ENCODE data around the gene CORO1A. TPM values are rescaled to one million over a fixed set of nuclear protein-coding genes. Genes with fewer than 3 reads are reported as not detected.
"Not testable (repeated sequence)": the region's sequence is repeated elsewhere in the genome, so short reads cannot be mapped to it uniquely, and the experiment has no call there.

The CORO1A gene
- total and polyA plus RNA-seq, 5 donors: 7.3 to 22.4 (median 13.1) TPM

DNA sequence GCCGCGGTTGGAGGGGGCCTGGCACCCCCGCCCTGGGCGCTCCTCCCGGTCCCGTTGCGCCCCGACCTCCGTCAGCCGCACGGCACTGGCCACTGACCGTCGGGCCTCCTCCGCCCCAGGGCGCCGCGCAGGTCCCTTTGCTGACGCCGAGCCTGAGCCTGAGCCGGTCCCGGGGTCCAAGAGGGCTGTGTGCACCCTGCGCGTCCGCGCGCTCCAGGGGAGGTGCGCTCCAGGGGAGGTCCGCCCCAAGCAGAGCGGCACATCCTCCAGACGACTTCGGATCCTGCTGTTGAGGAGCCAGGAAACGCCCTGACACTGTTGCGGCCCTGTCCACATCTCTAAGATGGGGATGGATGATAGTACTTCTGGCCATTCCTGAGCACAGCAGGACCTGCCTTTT is 22.9 kb downstream of the CORO1A start:
- no CpG with 5 or more reads among the region's 33 CpGs for WGBS
- H3K27ac ChIP-seq (ENCODE audit: low read length): not testable (repeated sequence)

GRCh38 chr16:30207063-30207704 is 23.8 kb downstream of the CORO1A start:
- H3K4me1 ChIP-seq (ENCODE audit: control insufficient read depth, insufficient read depth, low read length); H3K4me3 ChIP-seq (ENCODE audit: low read length); H3K9me3 ChIP-seq (ENCODE audit: control insufficient read depth, low read length); intact Hi-C loops (cut with DNase I); H3K27ac ChIP-seq (ENCODE audit: low read length); H3K27me3 ChIP-seq (ENCODE audit: control insufficient read depth, insufficient read depth): not testable (repeated sequence)
- ATAC-seq (peak; percentile 24 to 41), DNase-seq (peak; percentile 7 to 62 (median 45))
- 31% methylated on average over 2 of the region's 9 CpGs for WGBS

More for the DNA sequence above, 22.9 kb downstream of the CORO1A start:
- H3K27me3 ChIP-seq (ENCODE audit: control insufficient read depth, insufficient read depth); intact Hi-C loops (cut with DNase I); H3K9me3 ChIP-seq (ENCODE audit: control insufficient read depth, low read length); H3K4me1 ChIP-seq (ENCODE audit: control insufficient read depth, insufficient read depth, low read length); DNase-seq: not testable (repeated sequence)
- H3K4me3 ChIP-seq (ENCODE audit: low read length): peak overlapping the region; percentile 30
- ATAC-seq: peak; percentile 9 to 39

GRCh38 chr16:30209032-30209431 is 25.6 kb downstream of the CORO1A start:
- H3K4me1 ChIP-seq (ENCODE audit: control insufficient read depth, insufficient read depth, low read length); H3K9me3 ChIP-seq (ENCODE audit: control insufficient read depth, low read length); H3K27me3 ChIP-seq (ENCODE audit: control insufficient read depth, insufficient read depth); intact Hi-C loops (cut with DNase I); H3K27ac ChIP-seq (ENCODE audit: low read length); H3K4me3 ChIP-seq (ENCODE audit: low read length): not testable (repeated sequence)
- 19% methylated on average over 4 of the region's 6 CpGs for WGBS
- ATAC-seq (peak; percentile 63 to 80), DNase-seq (peak in 2 of 3 donors; percentile 9 to 69)

- H3K4me3 ChIP-seq (ENCODE audit: low read length); H3K27ac ChIP-seq (ENCODE audit: low read length); DNase-seq; ATAC-seq; H3K9me3 ChIP-seq (ENCODE audit: control insufficient read depth, low read length); intact Hi-C loops (cut with DNase I); H3K4me1 ChIP-seq (ENCODE audit: control insufficient read depth, insufficient read depth, low read length); H3K27me3 ChIP-seq (ENCODE audit: control insufficient read depth, insufficient read depth): not testable (repeated sequence)
- no CpG with 5 or more reads among the region's 4 CpGs for WGBS
These were observed 28.0 kb downstream of the CORO1A start for GRCh38 chr16:30211414-30211813.

DNA sequence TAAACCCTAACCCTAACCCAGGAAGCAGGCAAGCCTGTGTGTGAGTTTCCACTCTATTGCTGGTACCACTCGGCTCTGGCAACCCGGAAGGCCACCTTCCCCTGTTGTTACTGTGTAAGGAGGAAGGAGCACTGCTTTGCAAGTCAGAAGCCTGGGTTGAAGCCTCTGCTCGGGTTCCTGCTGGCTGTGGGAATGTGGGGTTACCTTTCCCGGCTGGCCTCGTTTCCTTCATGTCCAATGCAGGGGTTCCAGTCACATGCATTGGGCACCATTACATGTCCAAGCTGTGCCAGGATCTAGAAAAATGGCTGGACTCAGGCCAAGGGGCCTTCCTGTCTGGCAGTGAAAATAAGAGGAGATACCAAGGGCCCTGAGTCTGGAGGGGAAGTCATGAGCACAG is 33.7 kb downstream of the CORO1A start:
- peak in 2 of 3 donors; percentile 5 to 9 for DNase-seq
- H3K27ac ChIP-seq (ENCODE audit: low read length); ATAC-seq; intact Hi-C loops (cut with DNase I); H3K4me3 ChIP-seq (ENCODE audit: low read length); H3K4me1 ChIP-seq (ENCODE audit: control insufficient read depth, insufficient read depth, low read length); H3K9me3 ChIP-seq (ENCODE audit: control insufficient read depth, low read length); H3K27me3 ChIP-seq (ENCODE audit: control insufficient read depth, insufficient read depth): not testable (repeated sequence)
- WGBS: 73% methylated on average over 3 of the region's 5 CpGs

Other genes with a start within 250 kb of the CORO1A start
- gene TMEM219, start 221.5 kb upstream of the CORO1A start, total RNA-seq: 10 to 100 TPM; 79.7 to 90.4 (median 82.1) TPM
- gene TMEM219, start 221.5 kb upstream of the CORO1A start, polyA plus RNA-seq: 97.4 TPM
- gene TAOK2, start 209.7 kb upstream of the CORO1A start, total RNA-seq: 10 to 100 TPM; 37.2 to 40.1 (median 39.4) TPM
- gene TAOK2, start 209.7 kb upstream of the CORO1A start, polyA plus RNA-seq: 38.3 TPM
- gene HIRIP3, start 188.0 kb upstream of the CORO1A start, total RNA-seq: 10 to 100 TPM; 11.6 to 21.7 (median 17.5) TPM
- gene HIRIP3, start 188.0 kb upstream of the CORO1A start, polyA plus RNA-seq: 19.1 TPM
- gene INO80E, start 187.4 kb upstream of the CORO1A start, total RNA-seq: 10 to 100 TPM; 32.7 to 44.6 (median 37.1) TPM
- 59.1 TPM for gene INO80E, start 187.4 kb upstream of the CORO1A start, polyA plus RNA-seq
- under 1 TPM; 0.40 to 0.59 (median 0.47) TPM for gene DOC2A, start 172.6 kb upstream of the CORO1A start, total RNA-seq
- 0.77 TPM for gene DOC2A, start 172.6 kb upstream of the CORO1A start, polyA plus RNA-seq
- not detected for gene C16orf92, start 160.4 kb upstream of the CORO1A start, total RNA-seq
- gene C16orf92, start 160.4 kb upstream of the CORO1A start, polyA plus RNA-seq: not detected
- gene TLCD3B, start 152.3 kb upstream of the CORO1A start, total RNA-seq: not detected
- not detected for gene TLCD3B, start 152.3 kb upstream of the CORO1A start, polyA plus RNA-seq
- 1,000 to 10,000 TPM; 2,625 to 3,581 (median 3,363) TPM for gene ALDOA, start 117.8 kb upstream of the CORO1A start, total RNA-seq
- 3,115 TPM for gene ALDOA, start 117.8 kb upstream of the CORO1A start, polyA plus RNA-seq
- 10 to 100 TPM; 31.3 to 40.8 (median 36.0) TPM for gene PPP4C, start 107.6 kb upstream of the CORO1A start, total RNA-seq
- 51.8 TPM for gene PPP4C, start 107.6 kb upstream of the CORO1A start, polyA plus RNA-seq
- gene TBX6, start 91.7 kb upstream of the CORO1A start, total RNA-seq: 1 to 10 TPM in 2 of 4 donors, under 1 TPM in 2; 0.67 to 1.2 (median 1.0) TPM
- gene TBX6, start 91.7 kb upstream of the CORO1A start, polyA plus RNA-seq: 0.93 TPM
- gene YPEL3, start 87.4 kb upstream of the CORO1A start, total RNA-seq: 10 to 100 TPM; 54.4 to 79.2 (median 71.2) TPM
- gene YPEL3, start 87.4 kb upstream of the CORO1A start, polyA plus RNA-seq: 118 TPM
- gene GDPD3, start 70.1 kb upstream of the CORO1A start, total RNA-seq: 1 to 10 TPM; 1.3 to 3.7 (median 3.2) TPM
- gene GDPD3, start 70.1 kb upstream of the CORO1A start, polyA plus RNA-seq: 2.6 TPM
- 10 to 100 TPM; 55.9 to 67.8 (median 64.3) TPM for gene MAPK3, start 60.4 kb upstream of the CORO1A start, total RNA-seq
- 78.1 TPM for gene MAPK3, start 60.4 kb upstream of the CORO1A start, polyA plus RNA-seq
- 10 to 100 TPM; 75.2 to 89.6 (median 84.6) TPM for gene BOLA2B, start 10.1 kb downstream of the CORO1A start, total RNA-seq
- 184 TPM for gene BOLA2B, start 10.1 kb downstream of the CORO1A start, polyA plus RNA-seq
- gene SLX1A, start 10.3 kb downstream of the CORO1A start, total RNA-seq: 10 to 100 TPM in 2 of 4 donors, 1 to 10 TPM in 2; 8.9 to 20.8 (median 13.9) TPM
- gene SLX1A, start 10.3 kb downstream of the CORO1A start, polyA plus RNA-seq: 24.6 TPM
- 10 to 100 TPM in 3 of 4 donors, 1 to 10 TPM in 1; 9.6 to 14.0 (median 10.8) TPM for gene SULT1A3, start 15.7 kb downstream of the CORO1A start, total RNA-seq
- gene SULT1A3, start 15.7 kb downstream of the CORO1A start, polyA plus RNA-seq: 10.0 TPM
- gene NPIPB13, start 64.9 kb downstream of the CORO1A start, total RNA-seq: 1 to 10 TPM; 3.1 to 5.3 (median 4.3) TPM
- 2.0 TPM for gene NPIPB13, start 64.9 kb downstream of the CORO1A start, polyA plus RNA-seq
- gene CD2BP2, start 171.7 kb downstream of the CORO1A start, total RNA-seq: 10 to 100 TPM; 43.0 to 50.9 (median 45.1) TPM
- gene CD2BP2, start 171.7 kb downstream of the CORO1A start, polyA plus RNA-seq: 31.8 TPM
- gene TBC1D10B, start 186.9 kb downstream of the CORO1A start, total RNA-seq: 10 to 100 TPM; 23.4 to 27.7 (median 25.4) TPM
- gene TBC1D10B, start 186.9 kb downstream of the CORO1A start, polyA plus RNA-seq: 19.1 TPM
- under 1 TPM in 2 of 4 donors, not detected in 2; 0.35 to 0.94 TPM for gene MYL11, start 191.2 kb downstream of the CORO1A start, total RNA-seq
- gene MYL11, start 191.2 kb downstream of the CORO1A start, polyA plus RNA-seq: 0.86 TPM
- gene SEPTIN1, start 199.0 kb downstream of the CORO1A start, total RNA-seq: 1 to 10 TPM; 1.1 to 3.6 (median 2.7) TPM
- 1.6 TPM for gene SEPTIN1, start 199.0 kb downstream of the CORO1A start, polyA plus RNA-seq
- 1 to 10 TPM; 6.2 to 8.0 (median 7.5) TPM for gene ZNF48, start 211.8 kb downstream of the CORO1A start, total RNA-seq
- gene ZNF48, start 211.8 kb downstream of the CORO1A start, polyA plus RNA-seq: 3.6 TPM
- 10 to 100 TPM in 1 of 4 donors, 1 to 10 TPM in 3; 4.4 to 11.9 (median 7.0) TPM for gene ZNF771, start 224.0 kb downstream of the CORO1A start, total RNA-seq
- gene ZNF771, start 224.0 kb downstream of the CORO1A start, polyA plus RNA-seq: 5.0 TPM
- gene DCTPP1, start 246.4 kb downstream of the CORO1A start, total RNA-seq: 10 to 100 TPM; 26.9 to 46.2 (median 30.5) TPM
- 20.9 TPM for gene DCTPP1, start 246.4 kb downstream of the CORO1A start, polyA plus RNA-seq